Limb (tissue), 2 donors: Measurements from ENCODE around the gene BNIP5.

ENCODE experiments used
- DNase-seq, 2 donors: peaks; one replicate each; pipeline ENCODE4 v3.0.0-alpha.2; 2016; ENCODE audit errors: extremely low spot score in 2 of 2

The BNIP5 gene

DNA sequence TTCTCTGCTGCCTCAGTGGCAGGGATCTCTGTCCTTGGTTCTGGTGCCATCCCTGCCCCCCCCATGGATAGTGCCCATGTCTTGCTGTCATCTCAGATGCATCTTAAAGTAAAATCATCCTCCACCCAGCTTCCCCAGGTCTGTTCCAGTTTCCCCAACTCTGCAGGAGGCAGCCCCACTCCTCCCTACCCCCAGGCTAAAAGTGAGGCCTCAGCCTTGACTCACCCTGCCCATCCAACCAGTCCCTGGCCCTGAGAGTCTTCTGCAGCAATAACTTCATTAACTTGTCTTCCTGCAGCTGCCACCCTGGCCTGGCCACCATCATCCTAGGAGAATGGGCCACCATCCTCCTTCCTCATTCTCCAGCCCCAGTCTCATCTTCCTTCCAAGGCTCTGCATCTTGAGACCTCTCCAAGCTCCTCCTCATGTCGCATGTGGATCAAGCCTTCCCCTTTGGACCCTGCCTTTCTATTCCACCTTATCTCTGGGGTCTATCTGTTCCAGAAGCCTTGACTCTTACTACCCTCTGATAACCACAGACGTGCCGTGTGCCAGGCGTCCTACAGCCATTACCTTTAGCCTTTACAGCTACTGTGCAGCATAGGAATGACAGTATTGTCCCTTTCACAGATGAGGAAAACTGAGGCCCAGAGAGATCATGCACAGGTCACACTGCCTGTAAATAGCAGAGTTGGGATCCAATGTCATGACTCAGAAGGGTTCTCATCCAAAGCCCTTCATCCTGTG, 68.8 kb downstream of the BNIP5 start:
- no peak for DNase-seq

- no peak for DNase-seq
Observed at GRCh38 chr6:36266913-36267644, 69.6 kb downstream of the BNIP5 start.
